ENCODE data around the gene GDPD3. TPM values are rescaled to one million over a fixed set of nuclear protein-coding genes. Genes with fewer than 3 reads are reported as not detected.

Gene GDPD3
- total and polyA plus RNA-seq, 2 of the 13 experiments (the other 11 are each of a cell fraction or from before 2014, with no cell fraction given), result 18.7 to 20.6 TPM

DNA sequence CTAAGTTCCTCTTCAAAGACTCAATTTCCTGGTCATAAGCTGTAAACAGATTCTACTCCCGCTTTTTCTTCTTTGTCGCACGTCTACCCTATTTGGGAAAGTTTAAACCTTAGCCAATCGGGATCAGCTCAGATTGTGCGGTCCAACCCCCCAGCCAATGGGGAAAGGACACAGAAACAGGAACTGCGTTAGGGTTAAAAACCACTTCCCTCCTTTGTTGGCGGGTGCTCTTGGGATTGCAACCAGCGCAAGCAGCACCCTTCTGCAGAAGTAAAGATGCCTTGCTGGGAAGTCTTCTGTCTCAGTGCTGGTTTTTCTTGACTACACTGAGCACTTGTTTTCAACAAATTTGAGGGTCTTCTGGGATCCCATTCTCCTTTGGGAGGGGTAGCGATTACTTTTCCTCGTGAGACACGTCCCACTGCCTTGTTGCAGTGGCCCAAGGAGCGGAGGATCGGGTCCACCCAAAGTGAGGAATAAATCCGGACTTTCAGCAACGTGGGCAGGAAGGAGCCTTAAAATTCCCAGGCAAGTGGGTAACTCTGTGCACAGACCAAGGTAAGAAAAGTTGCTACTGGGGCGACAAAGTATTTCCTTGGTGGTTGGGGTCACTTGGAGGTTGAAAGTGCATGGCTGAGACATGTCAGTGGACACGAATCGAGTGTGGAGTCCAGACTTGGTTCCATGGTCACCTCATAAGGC, 16.3 kb downstream of the GDPD3 start (continued):
- 0 out of 2 replicates have a peak, but pooled peaks have one; percentile 8 for TF ChIP-seq SNAPC4 (CRISPR knock-in tag; IDR thresholded peaks at IDR 0.05)
- TF ChIP-seq CBX5 (CRISPR knock-in tag; IDR thresholded peaks at IDR 0.05; ENCODE audit: borderline replicate concordance), result peak; percentile 19; the same call in 1 of the 2 replicates
- TF ChIP-seq ZNF564 (CRISPR knock-in tag; IDR thresholded peaks at IDR 0.05), result 0 out of 2 replicates have a peak, but pooled peaks have one; percentile 7
- TF ChIP-seq GABPA (IDR thresholded peaks at IDR 0.05; ENCODE audit: low read depth, low read length), result no peak
- TF ChIP-seq GABPA (CRISPR knock-in tag; IDR thresholded peaks at IDR 0.05; ENCODE audit: low read depth), result no peak
- TF ChIP-seq, protein P1, sequence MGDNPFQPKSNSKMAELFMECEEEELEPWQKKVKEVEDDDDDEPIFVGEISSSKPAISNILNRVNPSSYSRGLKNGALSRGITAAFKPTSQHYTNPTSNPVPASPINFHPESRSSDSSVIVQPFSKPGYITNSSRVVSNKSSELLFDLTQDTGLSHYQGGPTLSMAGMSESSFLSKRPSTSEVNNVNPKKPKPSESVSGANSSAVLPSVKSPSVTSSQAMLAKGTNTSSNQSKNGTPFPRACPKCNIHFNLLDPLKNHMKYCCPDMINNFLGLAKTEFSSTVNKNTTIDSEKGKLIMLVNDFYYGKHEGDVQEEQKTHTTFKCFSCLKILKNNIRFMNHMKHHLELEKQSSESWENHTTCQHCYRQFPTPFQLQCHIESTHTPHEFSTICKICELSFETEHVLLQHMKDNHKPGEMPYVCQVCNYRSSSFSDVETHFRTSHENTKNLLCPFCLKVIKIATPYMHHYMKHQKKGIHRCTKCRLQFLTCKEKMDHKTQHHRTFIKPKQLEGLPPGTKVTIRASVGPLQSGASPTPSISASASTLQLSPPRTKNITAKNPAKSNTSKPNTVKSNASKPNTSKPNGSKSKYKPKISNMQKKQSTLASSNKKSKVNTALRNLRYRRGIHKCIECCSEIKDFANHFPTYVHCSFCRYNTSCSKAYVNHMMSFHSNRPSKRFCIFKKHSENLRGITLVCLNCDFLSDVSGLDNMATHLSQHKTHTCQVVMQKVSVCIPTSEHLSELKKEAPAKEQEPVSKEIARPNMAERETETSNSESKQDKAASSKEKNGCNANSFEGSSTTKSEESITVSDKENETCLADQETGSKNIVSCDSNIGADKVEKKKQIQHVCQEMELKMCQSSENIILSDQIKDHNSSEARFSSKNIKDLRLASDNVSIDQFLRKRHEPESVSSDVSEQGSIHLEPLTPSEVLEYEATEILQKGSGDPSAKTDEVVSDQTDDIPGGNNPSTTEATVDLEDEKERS (CRISPR knock-in tag; IDR thresholded peaks at IDR 0.05), result peak; percentile 92; the same call in 1 of the 2 replicates
- TF ChIP-seq, protein P2, sequence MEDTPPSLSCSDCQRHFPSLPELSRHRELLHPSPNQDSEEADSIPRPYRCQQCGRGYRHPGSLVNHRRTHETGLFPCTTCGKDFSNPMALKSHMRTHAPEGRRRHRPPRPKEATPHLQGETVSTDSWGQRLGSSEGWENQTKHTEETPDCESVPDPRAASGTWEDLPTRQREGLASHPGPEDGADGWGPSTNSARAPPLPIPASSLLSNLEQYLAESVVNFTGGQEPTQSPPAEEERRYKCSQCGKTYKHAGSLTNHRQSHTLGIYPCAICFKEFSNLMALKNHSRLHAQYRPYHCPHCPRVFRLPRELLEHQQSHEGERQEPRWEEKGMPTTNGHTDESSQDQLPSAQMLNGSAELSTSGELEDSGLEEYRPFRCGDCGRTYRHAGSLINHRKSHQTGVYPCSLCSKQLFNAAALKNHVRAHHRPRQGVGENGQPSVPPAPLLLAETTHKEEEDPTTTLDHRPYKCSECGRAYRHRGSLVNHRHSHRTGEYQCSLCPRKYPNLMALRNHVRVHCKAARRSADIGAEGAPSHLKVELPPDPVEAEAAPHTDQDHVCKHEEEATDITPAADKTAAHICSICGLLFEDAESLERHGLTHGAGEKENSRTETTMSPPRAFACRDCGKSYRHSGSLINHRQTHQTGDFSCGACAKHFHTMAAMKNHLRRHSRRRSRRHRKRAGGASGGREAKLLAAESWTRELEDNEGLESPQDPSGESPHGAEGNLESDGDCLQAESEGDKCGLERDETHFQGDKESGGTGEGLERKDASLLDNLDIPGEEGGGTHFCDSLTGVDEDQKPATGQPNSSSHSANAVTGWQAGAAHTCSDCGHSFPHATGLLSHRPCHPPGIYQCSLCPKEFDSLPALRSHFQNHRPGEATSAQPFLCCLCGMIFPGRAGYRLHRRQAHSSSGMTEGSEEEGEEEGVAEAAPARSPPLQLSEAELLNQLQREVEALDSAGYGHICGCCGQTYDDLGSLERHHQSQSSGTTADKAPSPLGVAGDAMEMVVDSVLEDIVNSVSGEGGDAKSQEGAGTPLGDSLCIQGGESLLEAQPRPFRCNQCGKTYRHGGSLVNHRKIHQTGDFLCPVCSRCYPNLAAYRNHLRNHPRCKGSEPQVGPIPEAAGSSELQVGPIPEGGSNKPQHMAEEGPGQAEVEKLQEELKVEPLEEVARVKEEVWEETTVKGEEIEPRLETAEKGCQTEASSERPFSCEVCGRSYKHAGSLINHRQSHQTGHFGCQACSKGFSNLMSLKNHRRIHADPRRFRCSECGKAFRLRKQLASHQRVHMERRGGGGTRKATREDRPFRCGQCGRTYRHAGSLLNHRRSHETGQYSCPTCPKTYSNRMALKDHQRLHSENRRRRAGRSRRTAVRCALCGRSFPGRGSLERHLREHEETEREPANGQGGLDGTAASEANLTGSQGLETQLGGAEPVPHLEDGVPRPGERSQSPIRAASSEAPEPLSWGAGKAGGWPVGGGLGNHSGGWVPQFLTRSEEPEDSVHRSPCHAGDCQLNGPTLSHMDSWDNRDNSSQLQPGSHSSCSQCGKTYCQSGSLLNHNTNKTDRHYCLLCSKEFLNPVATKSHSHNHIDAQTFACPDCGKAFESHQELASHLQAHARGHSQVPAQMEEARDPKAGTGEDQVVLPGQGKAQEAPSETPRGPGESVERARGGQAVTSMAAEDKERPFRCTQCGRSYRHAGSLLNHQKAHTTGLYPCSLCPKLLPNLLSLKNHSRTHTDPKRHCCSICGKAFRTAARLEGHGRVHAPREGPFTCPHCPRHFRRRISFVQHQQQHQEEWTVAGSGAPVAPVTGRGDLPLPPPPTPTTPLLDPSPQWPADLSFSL (CRISPR knock-in tag; IDR thresholded peaks at IDR 0.05), result no peak
- TF ChIP-seq ZNF280B (CRISPR knock-in tag; IDR thresholded peaks at IDR 0.05; ENCODE audit: borderline replicate concordance), result 0 out of 2 replicates have a peak, but pooled peaks have one; percentile 10
- no peak for TF ChIP-seq RBM39 (IDR thresholded peaks at IDR 0.05; ENCODE audit: low read depth, low read length, poor library complexity, severe bottlenecking)
- TF ChIP-seq ZSCAN20 (CRISPR knock-in tag; IDR thresholded peaks at IDR 0.05; ENCODE audit: borderline replicate concordance), result 0 out of 2 replicates have a peak, but pooled peaks have one; percentile 6

All from HepG2 (cell line).